ENCODE data around the gene COL6A3.
"Not testable (repeated sequence)": the region's sequence is repeated elsewhere in the genome, so short reads cannot be mapped to it uniquely, and the experiment has no call there.

COL6A3 gene

GRCh38 chr2:237380768-237381167 is 33.2 kb downstream of the COL6A3 start:
- DNase-seq = no peak

- DNase-seq = no peak
Observed at GRCh38 chr2:237379636-237380035, 34.3 kb downstream of the COL6A3 start.

- no peak for DNase-seq
Observed at GRCh38 chr2:237378650-237379049, 35.3 kb downstream of the COL6A3 start.

GRCh38 chr2:237374284-237375060 is 39.5 kb downstream of the COL6A3 start:
- no peak for DNase-seq

GRCh38 chr2:237371856-237372255 is 42.1 kb downstream of the COL6A3 start:
- no peak for DNase-seq

GRCh38 chr2:237365671-237366070 is 48.3 kb downstream of the COL6A3 start:
- DNase-seq = no peak

GRCh38 chr2:237364655-237365054 is 49.3 kb downstream of the COL6A3 start:
- no peak for DNase-seq

- DNase-seq = no peak
Observed at GRCh38 chr2:237361194-237362004, 52.6 kb downstream of the COL6A3 start.

GRCh38 chr2:237359894-237360780 is 53.8 kb downstream of the COL6A3 start:
- no peak for DNase-seq

GRCh38 chr2:237359518-237359840 is 54.5 kb downstream of the COL6A3 start:
- DNase-seq = no peak

- no peak for DNase-seq
Observed at GRCh38 chr2:237358721-237359517, 55.0 kb downstream of the COL6A3 start.

- no peak for DNase-seq
Observed at GRCh38 chr2:237355701-237356100, 58.3 kb downstream of the COL6A3 start.

GRCh38 chr2:237354892-237355291 is 59.1 kb downstream of the COL6A3 start:
- no peak for DNase-seq

- not testable (repeated sequence) for DNase-seq
Observed at GRCh38 chr2:237354172-237354571, 59.8 kb downstream of the COL6A3 start.

- DNase-seq = no peak
Observed at GRCh38 chr2:237353215-237353614, 60.7 kb downstream of the COL6A3 start.

- no peak for DNase-seq
Observed at GRCh38 chr2:237352279-237352845, 61.6 kb downstream of the COL6A3 start.

- DNase-seq = no peak
Observed at GRCh38 chr2:237351796-237352195, 62.2 kb downstream of the COL6A3 start.

- no peak for DNase-seq
Observed at GRCh38 chr2:237351046-237351445, 62.9 kb downstream of the COL6A3 start.

- DNase-seq = no peak
Observed at GRCh38 chr2:237350597-237350996, 63.4 kb downstream of the COL6A3 start.

GRCh38 chr2:237350070-237350469 is 63.9 kb downstream of the COL6A3 start:
- DNase-seq = no peak

GRCh38 chr2:237348281-237348865 is 65.6 kb downstream of the COL6A3 start:
- no peak for DNase-seq
